Neuronal stem cell (in vitro differentiated cells): ENCODE results near the gene CPXM1.

Source experiments
- DNase-seq: peaks from one replicate; pipeline ENCODE4 v3.0.0-alpha.2; 2013; ENCODE audit warnings: low spot score
- H2AFZ ChIP-seq: one replicate; pipeline ENCODE4 v1.6.1; 2013; ENCODE audit warnings: mild to moderate bottlenecking, low read length, inconsistent platforms
- H2AK5ac ChIP-seq: 2 replicates; pipeline ENCODE4 v1.6.1; 2013; ENCODE audit warnings: low read depth, mild to moderate bottlenecking, inconsistent platforms, low read length, moderate library complexity, mixed read lengths
- H2BK120ac ChIP-seq: 2 replicates; pipeline ENCODE4 v1.6.1; 2013; ENCODE audit warnings: low read depth, mild to moderate bottlenecking, inconsistent platforms, low read length, moderate library complexity, mixed read lengths
- H2BK12ac ChIP-seq: one replicate; pipeline ENCODE4 v1.6.1; 2013; ENCODE audit warnings: low read length, inconsistent platforms
- H2BK15ac ChIP-seq: 2 replicates; pipeline ENCODE4 v1.6.1; 2013; ENCODE audit warnings: mild to moderate bottlenecking, low read length, inconsistent platforms, mixed read lengths
- H2BK5ac ChIP-seq: one replicate; pipeline ENCODE4 v1.6.1; 2013; ENCODE audit warnings: inconsistent platforms, mild to moderate bottlenecking, low read length, moderate library complexity
- H3K14ac ChIP-seq: one replicate; pipeline ENCODE4 v1.6.1; 2013; ENCODE audit warnings: low read length, inconsistent platforms
- H3K18ac ChIP-seq: 2 replicates; pipeline ENCODE4 v1.6.1; 2013; ENCODE audit warnings: low read length, inconsistent platforms
- H3K23ac ChIP-seq: 2 replicates; pipeline ENCODE4 v1.6.1; 2013; ENCODE audit warnings: low read depth, mild to moderate bottlenecking, mixed read lengths, low read length, inconsistent platforms; ENCODE audit not compliant: poor library complexity
- H3K27ac ChIP-seq: replicated peaks from 3 replicates; pipeline ENCODE4 v1.5.1; 2013; ENCODE audit warnings: low read length, inconsistent platforms
- H3K27me3 ChIP-seq, 3 experiments: 2 replicates each; pipeline ENCODE4 v1.6.1; 2013; ENCODE audit warnings: low read length in 3 of 3, mild to moderate bottlenecking in 2 of 3, inconsistent platforms in 1 of 3, low read depth in 1 of 3, mixed read lengths in 1 of 3, moderate library complexity in 1 of 3; ENCODE audit not compliant: control insufficient read depth in 3 of 3, insufficient read depth in 3 of 3
- H3K36me3 ChIP-seq, 2 donors: replicated peaks in 1 of 2; 2 replicates each; pipeline ENCODE4 v1.6.1; 2013; ENCODE audit warnings: low read length in 2 of 2; ENCODE audit not compliant: control insufficient read depth in 2 of 2, insufficient read depth in 2 of 2
- H3K4ac ChIP-seq: 2 replicates; pipeline ENCODE4 v1.6.1; 2013; ENCODE audit warnings: inconsistent platforms, mild to moderate bottlenecking, low read length, moderate library complexity
- H3K4me1 ChIP-seq, 2 donors: 1 replicate in 1 of 2; 2 replicates in 1 of 2; pipeline ENCODE4 v1.6.1; 2013; ENCODE audit warnings: low read length in 2 of 2, low read depth in 1 of 2; ENCODE audit not compliant: control insufficient read depth in 2 of 2, insufficient read depth in 1 of 2
- H3K4me2 ChIP-seq: one replicate; pipeline ENCODE4 v1.6.1; 2013; ENCODE audit warnings: mild to moderate bottlenecking, low read length, inconsistent platforms; ENCODE audit not compliant: insufficient read depth, poor library complexity, severe bottlenecking
- H3K4me3 ChIP-seq, 2 donors: 2 replicates each; pipeline ENCODE4 v1.5.1; 2013; ENCODE audit warnings: low read length in 2 of 2, mild to moderate bottlenecking in 2 of 2, inconsistent platforms in 1 of 2, moderate library complexity in 1 of 2
- H3K79me1 ChIP-seq: one replicate; pipeline ENCODE4 v1.6.1; 2013; ENCODE audit warnings: low read depth, mild to moderate bottlenecking, inconsistent platforms, low read length, moderate library complexity
- H3K9ac ChIP-seq: one replicate; pipeline ENCODE4 v1.6.1; 2013; ENCODE audit warnings: mild to moderate bottlenecking, low read depth, low read length, inconsistent platforms; ENCODE audit not compliant: poor library complexity
- H3K9me3 ChIP-seq, 2 donors: replicated peaks in 1 of 2; 2 replicates each; pipeline versions ENCODE3 to v1.6.1; 2013; ENCODE audit warnings: low read length in 2 of 2, mild to moderate bottlenecking in 2 of 2, inconsistent platforms in 1 of 2, low read depth in 1 of 2, mixed read lengths in 1 of 2, moderate library complexity in 1 of 2; ENCODE audit not compliant: control insufficient read depth in 2 of 2, insufficient read depth in 1 of 2
- H4K8ac ChIP-seq: one replicate; pipeline ENCODE4 v1.6.1; 2013; ENCODE audit warnings: low read depth, mild to moderate bottlenecking, inconsistent platforms, low read length, moderate library complexity
- H4K91ac ChIP-seq: one replicate; pipeline ENCODE4 v1.6.1; 2013; ENCODE audit warnings: low read length, low read depth, mild to moderate bottlenecking, inconsistent platforms; ENCODE audit not compliant: poor library complexity
- WGBS, 2 donors: extraction: QIAGEN DNeasy Blood & Tissue Kit; methylation state at CpG; one replicate each; pipeline ENCODE4 v1.1.7; 2013; ENCODE audit warnings: missing lambda C conversion rate in 2 of 2, mixed read lengths in 1 of 2; ENCODE audit not compliant: insufficient read length in 2 of 2, insufficient replicate concordance in 1 of 2; ENCODE audit errors: extremely low coverage in 2 of 2; 5-methylcytosine and 5-hydroxymethylcytosine counted together

CPXM1 gene

DNA sequence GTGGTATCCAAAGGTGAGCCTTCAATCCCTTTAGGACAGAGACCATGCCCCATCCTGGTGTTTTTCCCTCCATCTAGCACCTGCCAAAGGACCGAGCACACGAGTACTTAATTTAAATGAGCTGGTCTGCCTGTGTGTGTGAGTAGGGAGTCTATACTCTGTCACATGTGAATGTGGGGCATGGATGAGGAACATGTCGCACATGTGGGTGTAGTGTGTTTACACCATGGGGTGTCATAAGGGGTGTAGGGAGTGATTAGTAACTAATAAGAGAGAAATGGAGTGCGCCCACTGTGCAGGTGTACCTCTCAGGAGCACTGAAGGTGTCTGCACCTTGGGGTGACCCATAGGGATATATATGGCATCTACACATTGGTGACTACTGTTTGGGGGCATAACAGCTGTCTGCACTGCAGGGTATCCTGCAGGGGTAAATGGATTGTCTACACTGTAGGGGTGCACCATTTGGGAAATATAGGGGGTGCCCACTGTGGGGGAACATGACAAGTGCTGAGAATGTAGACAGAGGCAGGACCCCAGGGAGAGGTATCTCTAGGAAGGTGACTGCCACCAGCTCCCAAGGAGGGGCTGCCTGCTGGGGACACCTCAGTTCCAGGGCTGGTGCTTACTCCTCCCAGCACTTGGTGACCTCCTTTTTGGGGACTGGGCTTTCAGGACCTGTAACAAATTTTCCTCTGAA, 54.3 kb downstream of the CPXM1 start:
- WGBS, 2 donors: no CpG with 5 or more reads among the region's 4 CpGs
- DNase-seq: no peak

DNA sequence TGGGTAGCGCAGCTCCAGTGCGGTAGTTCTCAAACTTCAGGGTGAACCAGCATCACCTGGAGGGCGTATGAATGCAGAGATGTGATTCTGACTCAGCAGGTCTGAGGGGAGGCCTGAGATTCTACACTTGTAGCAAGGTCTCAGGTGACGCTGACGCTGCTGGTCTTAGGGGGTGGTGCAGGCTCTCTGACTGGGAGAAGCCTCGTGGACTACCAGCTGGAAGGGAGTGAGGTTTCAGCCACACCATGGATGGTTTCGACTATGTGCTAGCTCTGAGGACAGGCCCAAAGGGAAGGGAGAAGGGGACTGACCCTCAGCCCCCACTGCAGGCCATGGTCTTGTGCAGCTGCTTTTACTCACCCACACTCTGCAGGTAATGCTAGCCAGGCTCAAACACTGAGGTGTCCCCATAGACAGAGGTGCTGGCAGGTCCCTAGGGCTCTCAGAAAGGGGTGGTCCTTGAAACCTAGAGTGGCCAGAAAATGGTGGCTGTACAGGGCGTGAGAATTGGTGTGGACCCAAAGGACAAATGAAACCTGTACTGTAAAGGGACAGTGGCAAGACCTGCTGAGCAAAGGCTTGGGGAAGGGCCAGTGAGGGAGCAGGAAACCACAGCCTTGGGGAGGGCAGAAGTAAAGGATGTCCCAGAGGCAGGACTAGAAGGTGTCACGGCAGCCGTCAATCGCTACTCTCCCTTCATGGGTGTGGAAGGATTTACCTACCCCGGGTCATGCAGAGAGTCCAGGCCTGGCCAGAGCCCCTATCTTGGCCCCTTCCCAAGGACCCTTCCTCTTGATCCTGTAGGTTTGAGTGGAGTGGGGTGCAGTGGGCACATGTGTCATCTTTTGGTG, 55.1 kb downstream of the CPXM1 start:
- Histone ChIP-seq H3K4me1 (no peaks in the 10 kb centered on the region), H3K9me3 (no peaks in the 10 kb centered on the region), H4K8ac (no peak overlapping the region), H3K4ac (no peak overlapping the region), H3K79me1 (no peaks in the 10 kb centered on the region), H2AK5ac (no peak overlapping the region), H3K23ac (no peak overlapping the region), H3K4me3 (no peak overlapping the region), H3K4me2 (no peak overlapping the region), H3K36me3 (no peaks in the 10 kb centered on the region), H3K14ac (no peak overlapping the region), H2BK12ac (no peak overlapping the region), H2BK120ac (peak overlapping the region; percentile 36), H3K27me3 (peaks cover 17 to 53% (median 44%) of the 10 kb centered on the region in 3 experiments), H3K18ac (no peak overlapping the region), H2BK15ac (no peak overlapping the region), H3K27ac (no peak overlapping the region), H4K91ac (no peak overlapping the region), H2AFZ (no peak overlapping the region), H3K9ac (peak overlapping the region; percentile 6), H2BK5ac (no peak overlapping the region)
- no CpG with 5 or more reads among the region's 12 CpGs for WGBS, 2 donors
- no peak for DNase-seq

More for the DNA sequence above, 54.3 kb downstream of the CPXM1 start:
- no peak overlapping the region for H4K8ac ChIP-seq
- no peak overlapping the region for H2BK12ac ChIP-seq
- H3K79me1 ChIP-seq: no peaks in the 10 kb centered on the region
- H3K27ac ChIP-seq: no peak overlapping the region
- no peak overlapping the region for H3K14ac ChIP-seq
- H3K4ac ChIP-seq: no peak overlapping the region
- H2AK5ac ChIP-seq: no peak overlapping the region
- H3K23ac ChIP-seq: no peak overlapping the region
- no peak overlapping the region for H3K4me2 ChIP-seq
- H2BK5ac ChIP-seq: no peak overlapping the region
- no peaks in the 10 kb centered on the region for H3K9me3 ChIP-seq
- H3K4me1 ChIP-seq: no peaks in the 10 kb centered on the region
- no peak overlapping the region for H4K91ac ChIP-seq
- no peak overlapping the region for H3K18ac ChIP-seq
- H3K4me3 ChIP-seq: no peak overlapping the region
- no peak overlapping the region for H2AFZ ChIP-seq
- H2BK15ac ChIP-seq: no peak overlapping the region
- H3K36me3 ChIP-seq: no peaks in the 10 kb centered on the region
- peaks cover 22 to 61% (median 52%) of the 10 kb centered on the region in 3 experiments for H3K27me3 ChIP-seq
- no peak overlapping the region for H2BK120ac ChIP-seq
- H3K9ac ChIP-seq: no peak overlapping the region
